SJCRH30 (cell line): Measurements from ENCODE around the gene PCDHA6. TPM values are rescaled to one million over a fixed set of nuclear protein-coding genes. Genes with fewer than 3 reads are reported as not detected.
"Not testable (repeated sequence)": the region's sequence is repeated elsewhere in the genome, so short reads cannot be mapped to it uniquely, and the experiment has no call there.

ENCODE experiments used
- DNase-seq, 2 experiments: peaks; one replicate each; pipeline ENCODE4 v3.0.0-alpha.2; 2015 to 2020
- H3K27ac ChIP-seq: fragments of 250-450 bp; sonication (Bioruptor Pico); 2 replicates; pipeline ENCODE4 v1.5.1; 2020; ENCODE audit warnings: mild to moderate bottlenecking, moderate library complexity
- H3K27me3 ChIP-seq: fragments of 250-450 bp; sonication (Bioruptor Pico); 2 replicates; pipeline ENCODE4 v1.5.1; 2020; ENCODE audit warnings: mild to moderate bottlenecking, moderate library complexity
- H3K36me3 ChIP-seq: fragments of 250-450 bp; sonication (Bioruptor Pico); 2 replicates; pipeline ENCODE4 v1.5.1; 2020; ENCODE audit warnings: mild to moderate bottlenecking, moderate library complexity
- H3K4me1 ChIP-seq: fragments of 250-450 bp; sonication (Bioruptor Pico); 2 replicates; pipeline ENCODE4 v1.5.1; 2020; ENCODE audit warnings: mild to moderate bottlenecking, moderate library complexity
- H3K4me3 ChIP-seq: fragments of 250-450 bp; sonication (Bioruptor Pico); 2 replicates; pipeline ENCODE4 v1.5.1; 2020; ENCODE audit warnings: mild to moderate bottlenecking, moderate library complexity
- H3K9me3 ChIP-seq: fragments of 250-450 bp; sonication (Bioruptor Pico); replicated peaks from 2 replicates; pipeline ENCODE4 v1.5.1; 2020; ENCODE audit warnings: mild to moderate bottlenecking, moderate library complexity
- total RNA-seq: library from RNA; depleted of rRNA; stranded (reverse); fragments of >200 nt; shearing (Covaris generic); gene quantifications from 2 replicates; pipeline ENCODE4 v1.2.3, GENCODE V29; 2014; rRNA removed

PCDHA6 gene
- total RNA-seq, 1 experiment from 2014 or later: 0.10 TPM

DNA sequence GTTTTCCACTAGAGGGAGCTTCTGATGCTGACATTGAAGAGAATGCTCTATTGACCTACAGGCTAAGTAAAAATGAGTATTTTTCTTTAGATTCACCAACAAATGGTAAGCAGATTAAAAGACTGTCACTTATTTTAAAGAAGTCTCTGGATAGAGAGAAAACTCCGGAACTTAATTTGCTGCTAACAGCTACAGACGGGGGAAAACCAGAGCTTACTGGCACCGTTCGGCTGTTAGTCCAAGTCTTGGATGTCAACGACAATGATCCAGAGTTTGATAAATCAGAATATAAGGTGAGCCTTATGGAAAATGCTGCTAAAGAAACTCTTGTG, 41.8 kb downstream of the PCDHA6 start:
- H3K9me3 ChIP-seq: no peaks in the 10 kb centered on the region
- no peaks in the 10 kb centered on the region for H3K36me3 ChIP-seq
- no peak for DNase-seq
- H3K27me3 ChIP-seq: no peaks in the 10 kb centered on the region
- H3K4me3 ChIP-seq: no peak overlapping the region
- no peaks in the 10 kb centered on the region for H3K4me1 ChIP-seq
- H3K27ac ChIP-seq: no peak overlapping the region

GRCh38 chr5:140870221-140871201, 42.8 kb downstream of the PCDHA6 start:
- no peak for DNase-seq
- Histone ChIP-seq H3K36me3 (no peaks in the 10 kb centered on the region), H3K27ac (no peak overlapping the region), H3K4me1 (no peaks in the 10 kb centered on the region), H3K4me3 (no peak overlapping the region), H3K9me3 (no peaks in the 10 kb centered on the region), H3K27me3 (no peaks in the 10 kb centered on the region)

- DNase-seq: no peak
- no peak within 1 kb of the TSS for H3K4me3 ChIP-seq
- H3K4me1 ChIP-seq: no peaks in the 10 kb centered on the region
- H3K36me3 ChIP-seq: no peaks in the 10 kb centered on the region
- H3K27me3 ChIP-seq: no peaks in the 10 kb centered on the region
- no peak within 1 kb of the TSS for H3K27ac ChIP-seq
- no peaks in the 10 kb centered on the region for H3K9me3 ChIP-seq
Measured at GRCh38 chr5:140875085-140876065, 47.6 kb downstream of the PCDHA6 start, which contains the start of gene PCDHA12. Gene PCDHA12 (plus strand): TSS chr5:140875308. CDS start chr5:140875473, 165 bp downstream.

DNA sequence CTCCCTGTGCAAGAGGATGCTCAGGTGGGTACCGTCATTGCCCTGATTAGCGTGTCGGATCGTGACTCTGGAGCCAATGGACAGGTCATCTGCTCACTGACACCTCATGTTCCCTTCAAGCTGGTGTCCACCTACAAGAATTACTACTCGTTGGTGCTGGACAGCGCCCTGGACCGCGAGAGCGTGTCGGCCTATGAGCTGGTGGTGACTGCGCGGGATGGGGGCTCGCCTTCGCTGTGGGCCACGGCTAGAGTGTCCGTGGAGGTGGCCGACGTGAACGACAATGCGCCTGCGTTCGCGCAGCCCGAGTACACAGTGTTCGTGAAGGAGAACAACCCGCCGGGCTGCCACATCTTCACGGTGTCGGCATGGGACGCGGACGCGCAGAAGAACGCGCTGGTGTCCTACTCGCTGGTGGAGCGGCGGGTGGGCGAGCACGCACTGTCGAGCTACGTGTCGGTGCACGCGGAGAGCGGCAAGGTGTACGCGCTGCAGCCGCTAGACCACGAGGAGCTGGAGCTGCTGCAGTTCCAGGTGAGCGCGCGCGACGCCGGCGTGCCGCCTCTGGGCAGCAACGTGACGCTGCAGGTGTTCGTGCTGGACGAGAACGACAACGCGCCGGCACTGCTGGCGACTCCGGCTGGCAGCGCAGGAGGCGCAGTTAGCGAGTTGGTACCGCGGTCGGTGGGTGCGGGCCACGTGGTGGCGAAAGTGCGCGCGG, 48.9 kb downstream of the PCDHA6 start:
- not testable (repeated sequence) for H3K27me3 ChIP-seq, H3K4me1 ChIP-seq, H3K4me3 ChIP-seq, H3K27ac ChIP-seq, H3K36me3 ChIP-seq, H3K9me3 ChIP-seq, DNase-seq

DNA sequence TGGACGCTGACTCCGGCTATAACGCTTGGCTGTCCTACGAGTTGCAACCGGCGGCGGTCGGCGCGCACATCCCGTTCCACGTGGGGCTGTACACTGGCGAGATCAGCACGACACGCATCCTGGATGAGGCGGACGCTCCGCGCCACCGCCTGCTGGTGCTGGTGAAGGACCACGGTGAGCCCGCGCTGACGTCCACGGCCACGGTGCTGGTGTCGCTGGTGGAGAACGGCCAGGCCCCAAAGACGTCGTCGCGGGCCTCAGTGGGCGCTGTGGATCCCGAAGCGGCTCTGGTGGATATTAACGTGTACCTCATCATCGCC, 49.5 kb downstream of the PCDHA6 start:
- H3K4me3 ChIP-seq: no peak overlapping the region
- DNase-seq: no peak

More for the DNA sequence above, 49.5 kb downstream of the PCDHA6 start:
- no peaks in the 10 kb centered on the region for H3K36me3 ChIP-seq
- H3K27ac ChIP-seq: no peak overlapping the region
- no peaks in the 10 kb centered on the region for H3K27me3 ChIP-seq
- no peaks in the 10 kb centered on the region for H3K9me3 ChIP-seq
- H3K4me1 ChIP-seq: no peaks in the 10 kb centered on the region

Other genes with a start within 250 kb of the PCDHA6 start
- 0.18 and 0.38 TPM in 2 replicates for gene CD14, start 194.8 kb upstream of the PCDHA6 start, total RNA-seq
- gene TMCO6, start 188.5 kb upstream of the PCDHA6 start, total RNA-seq: 11.1 and 11.3 TPM in 2 replicates
- gene NDUFA2, start 180.3 kb upstream of the PCDHA6 start, total RNA-seq: 86.0 and 106 TPM in 2 replicates
- gene IK, start 180.1 kb upstream of the PCDHA6 start, total RNA-seq: 94.5 and 100 TPM in 2 replicates
- gene WDR55, start 163.1 kb upstream of the PCDHA6 start, total RNA-seq: 15.5 and 17.9 TPM in 2 replicates
- 0.41 and 1.8 TPM in 2 replicates for gene DND1, start 154.4 kb upstream of the PCDHA6 start, total RNA-seq
- gene HARS1, start 136.6 kb upstream of the PCDHA6 start, total RNA-seq: 75.2 and 82.0 TPM in 2 replicates
- 27.1 TPM in 2 replicates for gene HARS2, start 136.5 kb upstream of the PCDHA6 start, total RNA-seq
- 62.4 and 67.9 TPM in 2 replicates for gene ZMAT2, start 127.5 kb upstream of the PCDHA6 start, total RNA-seq
- not detected in 2 replicates for gene PCDHA1, start 41.8 kb upstream of the PCDHA6 start, total RNA-seq
- gene PCDHA2, start 33.1 kb upstream of the PCDHA6 start, total RNA-seq: not detected in 2 replicates
- 0.02 TPM in 1 of 2 replicates, not detected in the other for gene PCDHA3, start 26.9 kb upstream of the PCDHA6 start, total RNA-seq
- not detected in 2 replicates for gene PCDHA4, start 20.9 kb upstream of the PCDHA6 start, total RNA-seq
- gene PCDHA5, start 6.3 kb upstream of the PCDHA6 start, total RNA-seq: 0.08 and 0.18 TPM in 2 replicates
- gene PCDHA7, start 6.3 kb downstream of the PCDHA6 start, total RNA-seq: not detected in 2 replicates
- 0.05 and 0.08 TPM in 2 replicates for gene PCDHA8, start 13.2 kb downstream of the PCDHA6 start, total RNA-seq
- gene PCDHA9, start 20.4 kb downstream of the PCDHA6 start, total RNA-seq: 0.02 TPM in 1 of 2 replicates, not detected in the other
- gene PCDHA10, start 27.9 kb downstream of the PCDHA6 start, total RNA-seq: 0.05 and 0.16 TPM in 2 replicates
- not detected in 2 replicates for gene PCDHA11, start 41.0 kb downstream of the PCDHA6 start, total RNA-seq
- gene PCDHA12, start 47.3 kb downstream of the PCDHA6 start, total RNA-seq: not detected in 2 replicates
- 0.05 TPM in 1 of 2 replicates, not detected in the other for gene PCDHA13, start 54.2 kb downstream of the PCDHA6 start, total RNA-seq
- gene PCDHAC1, start 98.3 kb downstream of the PCDHA6 start, total RNA-seq: not detected in 2 replicates
- 0.08 TPM in 1 of 2 replicates, not detected in the other for gene PCDHAC2, start 138.5 kb downstream of the PCDHA6 start, total RNA-seq
- not detected in 2 replicates for gene PCDHB1, start 223.4 kb downstream of the PCDHA6 start, total RNA-seq